CD4-positive, alpha-beta T cell treated with Interleukin-2 at 100 ng/mL for 4 hours (primary cell): ENCODE measurements around the gene SEMA5A.

Experiments used
- DNase-seq: peaks from one replicate; pipeline ENCODE4 v3.0.0-alpha.2; 2020; ENCODE audit warnings: low spot score

The SEMA5A gene

GRCh38 chr5:9477537-9477936 lies 68.3 kb downstream of the SEMA5A start:
- DNase-seq = no peak

GRCh38 chr5:9474219-9475002 lies 71.5 kb downstream of the SEMA5A start:
- no peak for DNase-seq

GRCh38 chr5:9473624-9474023 lies 72.3 kb downstream of the SEMA5A start:
- DNase-seq = no peak

GRCh38 chr5:9470410-9470809 lies 75.5 kb downstream of the SEMA5A start:
- no peak for DNase-seq

GRCh38 chr5:9468060-9468388 lies 77.9 kb downstream of the SEMA5A start:
- DNase-seq = no peak

- DNase-seq = no peak
These were observed 78.4 kb downstream of the SEMA5A start for GRCh38 chr5:9467199-9468059.

GRCh38 chr5:9466697-9467096 lies 79.2 kb downstream of the SEMA5A start:
- DNase-seq = no peak

- no peak for DNase-seq
These were observed 81.4 kb downstream of the SEMA5A start for GRCh38 chr5:9464478-9464877.

GRCh38 chr5:9462109-9462508 lies 83.8 kb downstream of the SEMA5A start:
- DNase-seq = no peak

- no peak for DNase-seq
These were observed 84.8 kb downstream of the SEMA5A start for GRCh38 chr5:9460885-9461645.

- no peak for DNase-seq
These were observed 89.3 kb downstream of the SEMA5A start for GRCh38 chr5:9456435-9457042.

GRCh38 chr5:9455826-9456434 lies 89.9 kb downstream of the SEMA5A start:
- no peak for DNase-seq

- DNase-seq = no peak
These were observed 91.4 kb downstream of the SEMA5A start for GRCh38 chr5:9454491-9454890.

- DNase-seq = no peak
These were observed 91.8 kb downstream of the SEMA5A start for GRCh38 chr5:9454012-9454481.

- DNase-seq = no peak
These were observed 92.3 kb downstream of the SEMA5A start for GRCh38 chr5:9453480-9454011.

GRCh38 chr5:9452181-9452580 lies 93.7 kb downstream of the SEMA5A start:
- no peak for DNase-seq

GRCh38 chr5:9451037-9451436 lies 94.8 kb downstream of the SEMA5A start:
- DNase-seq = no peak

- no peak for DNase-seq
These were observed 98.2 kb downstream of the SEMA5A start for GRCh38 chr5:9447691-9448090.

- DNase-seq = no peak
These were observed 100.0 kb downstream of the SEMA5A start for GRCh38 chr5:9445826-9446388.

GRCh38 chr5:9444346-9444745 lies 101.5 kb downstream of the SEMA5A start:
- DNase-seq = no peak

GRCh38 chr5:9441610-9442009 lies 104.3 kb downstream of the SEMA5A start:
- DNase-seq = no peak
